ACHN (cell line): ENCODE measurements around the gene ADSL.
A peak's percentile ranks its signal among the peaks of the same experiment; 100 is the strongest.
"Not testable (repeated sequence)": the region's sequence is repeated elsewhere in the genome, so short reads cannot be mapped to it uniquely, and the experiment has no call there.

Source experiments
- DNase-seq: peaks from one replicate; pipeline ENCODE4 v3.0.0-alpha.2; 2015
- in situ Hi-C: cut with HindIII; loops from 2 replicates; pipeline ENCODE4 v1.10.0; 2017; ENCODE audit warnings: low sequenced_read_pairs, low pct_ligation_motif_present, low pct_unique_long_range_greater_than_20kb

ADSL gene

GRCh38 chr22:40346185-40347118 lies at the start of gene ADSL:
TSS of gene ADSL (plus strand) at chr22:40346500. CDS start at chr22:40346559, 59 bp downstream.
- in situ Hi-C loops = no loop called here
- peak; percentile 83 for DNase-seq

- in situ Hi-C loops = no loop called here
Observed at GRCh38 chr22:40300316-40300715, 46.0 kb upstream of the ADSL start.

GRCh38 chr22:40300884-40301672 lies 45.2 kb upstream of the ADSL start:
- DNase-seq = no peak
- in situ Hi-C loops = no loop called here

More at GRCh38 chr22:40300316-40300715, 46.0 kb upstream of the ADSL start:
- DNase-seq = no peak

- in situ Hi-C loops = no loop called here
- no peak for DNase-seq
Observed at GRCh38 chr22:40302149-40302548, 44.2 kb upstream of the ADSL start.

GRCh38 chr22:40305625-40306024 lies 40.7 kb upstream of the ADSL start:
- in situ Hi-C loops = no loop called here
- DNase-seq = no peak

GRCh38 chr22:40308999-40309573 lies 37.2 kb upstream of the ADSL start:
- no peak for DNase-seq
- in situ Hi-C loops = no loop called here

- DNase-seq = no peak
- in situ Hi-C loops = no loop called here
Observed at GRCh38 chr22:40309631-40310030, 36.7 kb upstream of the ADSL start.

- no peak for DNase-seq
- in situ Hi-C loops = no loop called here
Observed at GRCh38 chr22:40310081-40310767, 36.1 kb upstream of the ADSL start.

- in situ Hi-C loops = no loop called here
- DNase-seq = no peak
Observed at GRCh38 chr22:40310768-40311120, 35.6 kb upstream of the ADSL start.

- DNase-seq, in situ Hi-C loops: not testable (repeated sequence)
Observed at GRCh38 chr22:40311646-40312045, 34.7 kb upstream of the ADSL start.

GRCh38 chr22:40312050-40312449 lies 34.2 kb upstream of the ADSL start:
- in situ Hi-C loops = no loop called here
- DNase-seq = no peak

- DNase-seq = no peak
- in situ Hi-C loops = no loop called here
Observed at GRCh38 chr22:40313007-40313406, 33.3 kb upstream of the ADSL start.

GRCh38 chr22:40314041-40314440 lies 32.3 kb upstream of the ADSL start:
- in situ Hi-C loops = no loop called here
- DNase-seq = no peak

GRCh38 chr22:40320687-40321086 lies 25.6 kb upstream of the ADSL start:
- DNase-seq = no peak
- in situ Hi-C loops = no loop called here

- no peak for DNase-seq
- in situ Hi-C loops = no loop called here
Observed at GRCh38 chr22:40322021-40322420, 24.3 kb upstream of the ADSL start.

GRCh38 chr22:40322818-40323447 lies 23.4 kb upstream of the ADSL start:
- DNase-seq = no peak
- in situ Hi-C loops = no loop called here

- in situ Hi-C loops = no loop called here
- DNase-seq = no peak
Observed at GRCh38 chr22:40323681-40324171, 22.6 kb upstream of the ADSL start.
